Aorta (tissue), 5 donors: ENCODE measurements around the gene AFF4. TPM values are rescaled to one million over a fixed set of nuclear protein-coding genes. Genes with fewer than 3 reads are reported as not detected.
A peak's percentile ranks its signal among the peaks of the same experiment; 100 is the strongest.

Experiments
- ATAC-seq: fragments of 200-7000 bp; cut with Tn5 transposase; one replicate; pipeline ENCODE4 v1.9.1; 2022; ENCODE audit warnings: moderate library complexity; ENCODE audit not compliant: low FRiP score
- DNase-seq, 2 donors: peaks; one replicate each; pipeline ENCODE4 v3.0.0-alpha.2; 2020
- H3K27ac ChIP-seq, 2 donors: one replicate each; pipeline ENCODE4 v1.5.1; 2013; ENCODE audit warnings: low read length in 2 of 2, mild to moderate bottlenecking in 2 of 2, moderate library complexity in 2 of 2, control low read depth in 1 of 2, inconsistent platforms in 1 of 2, low read depth in 1 of 2
- H3K27me3 ChIP-seq, 2 donors: one replicate each; pipeline ENCODE4 v1.6.1; 2013; ENCODE audit warnings: control low read depth in 1 of 2, low read length in 1 of 2, mild to moderate bottlenecking in 1 of 2, moderate library complexity in 1 of 2; ENCODE audit not compliant: insufficient read depth in 2 of 2, control insufficient read depth in 1 of 2
- H3K36me3 ChIP-seq, 2 donors: one replicate each; pipeline ENCODE4 v1.6.1; 2013; ENCODE audit warnings: control low read depth in 1 of 2, low read length in 1 of 2, mild to moderate bottlenecking in 1 of 2; ENCODE audit not compliant: insufficient read depth in 2 of 2, control insufficient read depth in 1 of 2
- H3K4me1 ChIP-seq, 2 donors: one replicate each; pipeline ENCODE4 v1.6.1; 2013; ENCODE audit warnings: low read length in 2 of 2, control low read depth in 1 of 2, mild to moderate bottlenecking in 1 of 2, moderate library complexity in 1 of 2; ENCODE audit not compliant: insufficient read depth in 2 of 2, control insufficient read depth in 1 of 2
- H3K4me3 ChIP-seq, 2 donors: one replicate each; pipeline ENCODE4 v1.5.1; 2013; ENCODE audit warnings: low read length in 2 of 2, control low read depth in 1 of 2, mild to moderate bottlenecking in 1 of 2
- H3K9me3 ChIP-seq: one replicate; pipeline ENCODE4 v1.6.1; 2013; ENCODE audit warnings: mild to moderate bottlenecking, low read length; ENCODE audit not compliant: control insufficient read depth
- WGBS, 2 donors: extraction: QIAGEN DNeasy Blood & Tissue Kit; methylation state at CpG; one replicate each; pipeline ENCODE4 v1.1.7; 2013; 5-methylcytosine and 5-hydroxymethylcytosine counted together
- intact Hi-C, 2 donors: fragments of 100-400 bp; cut with DNase I; formaldehyde crosslinking; loops; one replicate each; pipeline versions ENCODE4 v1.14.2 to v1.15.0; 2022
- polyA plus RNA-seq, 2 donors: library from polyadenylated mRNA; stranded (reverse); fragments of 200-250 nt; gene quantifications; one replicate each; pipeline ENCODE4 v1.2.3, GENCODE V29; 2013
- total RNA-seq, 2 donors: library from RNA; stranded (reverse); fragmentation: NEBNext Ultra II Directional; extraction: Animal tissue kit (Norgen Biotek cat#: 25700); gene quantifications; one replicate each; pipeline ENCODE4 v1.2.1, GENCODE V29; 2021
- donor health status: healthy with polysubstance abuse.
- donor health status: Bipolar disorder and iron deficiency.
- donor health status: DM: no; HTN: no; CAD: no.
- donor health status: DM: no; HTN: no; CAD: no.
- donor health status: DM: yes; HTN: yes; CAD: no.

AFF4 gene
- total and polyA plus RNA-seq, 4 donors = 8.4 to 131 (median 58.9) TPM

DNA sequence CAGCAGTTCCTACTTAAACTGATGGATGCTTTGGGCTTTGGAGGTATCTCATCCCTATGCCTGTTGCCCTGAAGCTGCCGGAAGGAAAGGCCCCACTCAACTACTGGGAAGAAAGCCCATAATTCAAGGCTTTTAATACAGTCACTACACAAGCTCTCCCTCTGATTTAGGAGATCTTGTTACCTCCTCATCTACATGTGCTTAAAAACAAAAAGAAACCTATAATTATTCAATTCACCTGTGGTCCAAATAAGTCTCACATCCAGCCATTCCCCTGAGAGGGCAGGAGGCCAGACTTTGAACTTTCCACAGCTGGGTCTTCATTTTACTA, 90.7 kb downstream of the AFF4 start:
- no peaks in the 10 kb centered on the region for H3K9me3 ChIP-seq
- H3K4me3 ChIP-seq = no peak overlapping the region
- intact Hi-C loops = no loop called here
- ATAC-seq (no peak), DNase-seq (no peak)
- peaks cover 0 to 1% of the 10 kb centered on the region in 2 donors for H3K36me3 ChIP-seq
- 79 to 83% methylated on average over 1 of the region's 1 CpG for WGBS, 2 donors
- H3K27me3 ChIP-seq = no peaks in the 10 kb centered on the region
- H3K27ac ChIP-seq = peak overlapping the region in 1 of 2 donors; percentile 34
- peaks cover 0 to 9% of the 10 kb centered on the region in 2 donors for H3K4me1 ChIP-seq

DNA sequence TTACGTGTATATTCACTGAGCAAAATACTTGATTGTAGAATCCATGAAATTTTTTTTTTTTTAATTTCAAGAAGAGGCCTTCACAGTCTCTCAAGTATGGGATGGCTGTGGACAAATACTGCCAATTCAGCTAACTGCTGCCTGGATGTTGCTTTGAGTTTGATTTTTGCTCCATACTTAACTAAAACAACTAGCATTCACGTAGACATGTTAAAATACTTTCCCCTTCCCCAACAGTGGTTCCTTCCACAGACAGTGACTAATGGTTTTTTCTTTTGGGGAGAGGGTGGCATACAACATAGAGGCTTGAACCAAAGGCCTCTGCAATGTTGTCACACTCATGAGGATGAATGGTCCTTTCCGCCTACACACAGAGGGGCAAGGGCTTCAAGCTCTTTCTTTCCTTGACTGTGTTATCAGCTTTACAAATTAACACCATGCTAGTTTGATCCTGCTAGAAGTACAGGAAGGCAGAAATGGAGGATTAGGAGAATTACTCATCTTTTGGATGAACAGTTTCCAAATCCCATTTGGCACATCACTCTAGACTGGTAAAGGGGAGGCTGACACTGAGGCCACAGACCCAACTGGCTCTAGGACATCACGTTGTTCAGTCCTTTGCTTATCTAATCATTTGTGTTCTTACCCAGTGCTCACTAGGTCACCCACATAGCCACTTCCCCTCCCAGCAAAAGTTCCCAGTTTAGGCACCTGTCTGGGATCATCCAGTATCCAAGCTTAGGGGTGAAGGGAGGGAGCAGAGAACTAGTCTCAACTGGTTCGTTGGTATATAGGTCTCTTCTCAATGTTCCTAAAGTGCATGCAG, 91.8 kb downstream of the AFF4 start:
- Histone ChIP-seq H3K27ac (no peak overlapping the region), H3K36me3 (peaks cover 0 to 1% of the 10 kb centered on the region in 2 donors), H3K9me3 (no peaks in the 10 kb centered on the region), H3K27me3 (no peaks in the 10 kb centered on the region), H3K4me1 (peaks cover 0 to 9% of the 10 kb centered on the region in 2 donors), H3K4me3 (no peak overlapping the region)
- intact Hi-C loops = no loop called here
- DNase-seq = no peak
- WGBS, 2 donors = 76 to 78% methylated on average over 5 of the region's 5 CpGs
- ATAC-seq = no peak

GRCh38 chr5:132870801-132871200, 92.6 kb downstream of the AFF4 start:
- Histone ChIP-seq H3K4me1 (peaks cover 0 to 5% of the 10 kb centered on the region in 2 donors), H3K4me3 (no peak overlapping the region), H3K27ac (no peak overlapping the region), H3K36me3 (peaks cover 0 to 1% of the 10 kb centered on the region in 2 donors), H3K27me3 (no peaks in the 10 kb centered on the region), H3K9me3 (no peaks in the 10 kb centered on the region)
- intact Hi-C loops = no loop called here
- ATAC-seq = no peak
- no peak for DNase-seq
- WGBS, 2 donors = 65 to 71% methylated on average over 2 of the region's 2 CpGs

DNA sequence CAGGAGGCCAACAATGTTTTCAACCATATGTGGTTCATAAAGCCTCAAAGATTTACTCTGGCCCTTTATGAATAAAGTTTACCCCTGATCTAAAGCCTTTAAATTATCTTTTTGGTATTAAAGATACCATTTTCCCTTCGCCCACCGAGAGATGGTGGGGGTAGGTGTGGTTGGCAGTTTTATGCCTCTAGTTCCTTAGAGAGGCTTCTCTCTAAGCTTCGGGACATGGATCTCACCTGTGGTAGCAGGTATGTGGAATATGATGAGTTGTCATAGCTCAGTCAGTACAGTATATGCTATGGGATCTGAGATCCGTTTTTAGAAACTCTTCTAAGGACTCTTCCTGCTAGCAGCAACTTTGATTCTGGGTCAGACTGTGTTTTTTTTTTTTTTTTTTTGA, 94.7 kb downstream of the AFF4 start:
- DNase-seq (no peak), ATAC-seq (no peak)
- Histone ChIP-seq H3K4me3 (no peak overlapping the region), H3K27ac (no peak overlapping the region), H3K9me3 (no peaks in the 10 kb centered on the region), H3K27me3 (no peaks in the 10 kb centered on the region), H3K4me1 (peaks cover 0 to 5% of the 10 kb centered on the region in 2 donors), H3K36me3 (peaks cover 0 to 1% of the 10 kb centered on the region in 2 donors)
- WGBS, 2 donors = 79 to 83% methylated on average over 4 of the region's 4 CpGs
- intact Hi-C loops = no loop called here

DNA sequence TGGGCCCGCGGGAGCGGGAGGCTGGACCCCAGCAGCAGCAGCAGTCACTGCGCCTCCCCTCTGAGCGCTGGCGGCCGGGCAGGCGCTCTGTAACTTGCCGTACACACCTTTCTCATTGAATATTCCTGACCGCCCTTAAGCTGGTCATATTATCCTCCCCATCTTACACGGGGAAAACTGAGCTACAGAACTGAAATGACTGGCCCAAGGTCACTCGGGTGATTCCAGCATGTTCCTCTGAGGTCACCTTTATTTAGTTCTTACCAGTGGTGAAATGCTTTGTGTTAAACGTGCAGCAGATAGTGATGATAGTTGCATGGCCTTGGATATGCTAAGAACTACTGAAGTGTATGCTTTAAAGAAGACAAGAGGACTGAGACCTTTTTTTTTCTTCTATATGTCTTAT, 96.4 kb downstream of the AFF4 start:
- 0 to 1% methylated on average over 13 of the region's 13 CpGs for WGBS, 2 donors
- H3K27me3 ChIP-seq = no peaks in the 10 kb centered on the region
- intact Hi-C loops = no loop called here
- peak overlapping the region in 1 of 2 donors; percentile 77 for H3K27ac ChIP-seq
- no peak for ATAC-seq
- no peaks in the 10 kb centered on the region for H3K9me3 ChIP-seq
- no peaks in the 10 kb centered on the region for H3K36me3 ChIP-seq
- no peak for DNase-seq
- H3K4me3 ChIP-seq = peak overlapping the region; percentile 31 to 40
- H3K4me1 ChIP-seq = no peaks in the 10 kb centered on the region

- ATAC-seq (peak; percentile 100), DNase-seq (peak; percentile 96 to 97)
- Histone ChIP-seq H3K4me1 (no peaks in the 10 kb centered on the region), H3K27me3 (no peaks in the 10 kb centered on the region), H3K36me3 (no peaks in the 10 kb centered on the region), H3K4me3 (peak within 1 kb of the TSS; percentile 31 to 40), H3K27ac (peak within 1 kb of the TSS in 1 of 2 donors; percentile 77), H3K9me3 (no peaks in the 10 kb centered on the region)
- intact Hi-C loops = no loop called here
- WGBS, 2 donors = 0% methylated on average over 54 to 55 of the region's 55 CpGs
Observed at GRCh38 chr5:132866342-132867045, 96.9 kb downstream of the AFF4 start, which contains the start of the genes GDF9 and UQCRQ. GDF9 (minus strand) TSS chr5:132866469; CDS start chr5:132864533, 1,936 bp downstream. UQCRQ (plus strand) TSS chr5:132866642; CDS start chr5:132866882, 240 bp downstream.

- H3K27ac ChIP-seq = peak overlapping the region in 1 of 2 donors; percentile 49
- H3K36me3 ChIP-seq = no peaks in the 10 kb centered on the region
- no peaks in the 10 kb centered on the region for H3K4me1 ChIP-seq
- ATAC-seq (peak; percentile 65), DNase-seq (no peak)
- peak overlapping the region; percentile 10 to 40 for H3K4me3 ChIP-seq
- H3K27me3 ChIP-seq = no peaks in the 10 kb centered on the region
- intact Hi-C loops = no loop called here
- 26 to 32% methylated on average over 29 to 30 of the region's 30 CpGs for WGBS, 2 donors
- H3K9me3 ChIP-seq = no peaks in the 10 kb centered on the region
Observed at GRCh38 chr5:132865668-132866341, 97.6 kb downstream of the AFF4 start.

DNA sequence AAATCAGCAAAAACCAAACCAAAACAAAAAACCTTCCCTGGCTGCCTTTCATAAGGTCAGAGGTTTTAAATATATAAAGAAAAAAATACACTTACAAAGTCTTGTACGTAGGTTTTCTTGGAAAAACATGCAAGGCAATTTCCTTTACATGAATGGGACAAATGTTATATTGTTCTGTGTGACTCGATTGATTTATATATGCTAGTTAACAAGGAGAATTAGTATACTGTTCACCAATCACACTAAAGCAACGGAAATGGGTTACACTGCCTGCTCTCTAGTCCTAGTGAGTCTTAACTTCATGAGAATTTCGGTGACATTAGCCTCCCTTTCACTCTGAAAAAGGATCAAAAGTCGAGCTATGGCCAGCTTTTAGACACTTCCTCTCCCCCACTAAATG, 102.7 kb downstream of the AFF4 start:
- Histone ChIP-seq H3K4me3 (no peak overlapping the region), H3K9me3 (no peaks in the 10 kb centered on the region), H3K27ac (no peak overlapping the region), H3K36me3 (no peaks in the 10 kb centered on the region), H3K27me3 (no peaks in the 10 kb centered on the region), H3K4me1 (no peaks in the 10 kb centered on the region)
- ATAC-seq (no peak), DNase-seq (no peak)
- 69 to 70% methylated on average over 5 of the region's 5 CpGs for WGBS, 2 donors
- intact Hi-C loops = no loop called here
